ENCODE measurements around the gene PNPLA3.

Gene PNPLA3

GRCh38 chr22:43994416-43994815 is 70.8 kb downstream of the PNPLA3 start:
- DNase-seq = no peak

- DNase-seq = no peak
Observed at GRCh38 chr22:43995057-43995685, 71.6 kb downstream of the PNPLA3 start.

- DNase-seq = no peak
Observed at GRCh38 chr22:43995798-43996169, 72.2 kb downstream of the PNPLA3 start.

GRCh38 chr22:43996170-43996980 is 72.8 kb downstream of the PNPLA3 start:
- no peak for DNase-seq

- DNase-seq = no peak
Observed at GRCh38 chr22:43996981-43997265, 73.3 kb downstream of the PNPLA3 start.
